ENCODE measurements around the gene BICD1.
"Not testable (repeated sequence)": the region's sequence is repeated elsewhere in the genome, so short reads cannot be mapped to it uniquely, and the experiment has no call there.

BICD1 gene

DNA sequence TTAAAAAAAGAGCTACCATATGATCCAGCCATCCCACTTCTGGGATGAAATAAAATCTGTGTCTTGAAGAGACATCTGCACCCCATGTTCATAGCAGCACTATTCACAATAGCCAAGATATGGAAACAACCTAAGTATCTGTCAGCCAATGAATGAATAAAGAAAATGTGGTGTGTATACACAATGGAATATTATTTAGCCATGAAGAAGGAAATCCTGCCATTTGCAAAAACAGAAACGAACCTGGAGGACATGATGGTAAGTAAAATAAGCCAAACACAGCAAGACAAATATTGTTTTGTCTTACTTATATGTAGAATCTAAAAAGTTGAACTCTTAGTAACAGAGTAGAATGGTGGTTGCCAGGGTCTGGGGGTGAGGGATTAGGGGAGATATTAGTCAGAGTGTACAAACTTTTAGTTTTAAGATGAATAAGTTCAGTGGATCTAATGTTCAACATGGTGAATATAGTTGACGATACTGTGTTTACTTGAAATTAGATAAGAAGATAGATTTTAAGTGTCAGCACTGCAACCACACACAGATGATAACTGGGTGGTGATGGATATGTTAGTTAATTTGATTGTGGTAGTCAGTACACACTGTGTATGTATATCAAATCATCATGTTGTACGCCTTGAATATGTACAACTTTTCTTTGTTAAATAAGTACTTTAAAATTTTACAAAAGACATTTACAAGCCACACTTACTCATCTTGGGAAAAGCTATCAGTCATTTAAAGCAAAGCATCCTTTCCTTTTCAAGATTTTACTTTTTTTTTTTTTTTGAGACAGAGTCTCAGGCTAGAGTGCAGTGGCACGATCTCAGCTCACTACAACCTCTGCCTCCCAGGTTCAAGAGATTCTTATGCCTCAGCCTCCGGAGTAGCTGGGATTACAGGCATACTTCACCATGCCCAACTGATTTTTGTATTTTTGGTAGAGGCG is 89.9 kb downstream of the BICD1 start:
- DNase-seq (ENCODE audit: low read depth in 2 of 2), result no peak

DNA sequence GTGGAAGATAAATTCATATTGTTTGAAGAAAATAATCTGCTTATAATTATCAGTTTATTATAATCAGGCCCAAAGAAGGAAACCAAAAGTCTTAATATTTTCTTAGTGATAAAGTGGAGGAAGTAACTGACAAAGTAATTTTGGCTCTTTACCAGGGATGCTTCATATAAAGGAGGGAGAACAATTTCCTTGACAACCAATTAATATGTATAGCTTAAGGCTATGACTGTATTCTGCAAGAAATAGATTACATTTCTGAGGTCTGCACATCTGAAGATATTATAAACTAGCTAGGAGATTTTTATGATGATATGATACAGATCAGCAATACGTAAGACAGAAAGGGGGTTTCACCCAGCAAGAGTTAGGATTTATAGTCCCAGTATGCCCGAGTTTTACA is 90.8 kb downstream of the BICD1 start:
- DNase-seq (ENCODE audit: low read depth in 2 of 2), result no peak

GRCh38 chr12:32198555-32198954 is 91.9 kb downstream of the BICD1 start:
- no peak for DNase-seq (ENCODE audit: low read depth in 2 of 2)

DNA sequence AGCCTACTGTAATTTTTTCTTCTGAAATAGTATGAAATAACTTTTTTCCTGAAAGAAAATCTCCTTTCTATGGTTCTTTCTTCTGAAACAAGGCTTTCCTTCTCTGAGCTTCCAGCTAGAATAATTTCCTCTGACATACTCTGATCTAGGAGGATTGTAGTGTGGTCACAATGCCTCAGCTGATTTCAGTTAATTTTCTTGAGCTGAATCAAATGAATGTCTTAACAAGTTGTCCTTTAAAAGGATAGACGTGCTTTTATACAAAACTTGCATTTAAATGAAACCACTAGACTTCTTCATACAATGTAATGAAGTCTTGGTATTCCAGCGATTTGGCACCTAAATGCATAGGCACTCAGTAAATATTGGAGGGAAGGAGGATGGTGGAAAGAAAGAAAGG is 94.4 kb downstream of the BICD1 start:
- no peak for DNase-seq (ENCODE audit: low read depth in 2 of 2)

- no peak for DNase-seq (ENCODE audit: low read depth in 2 of 2)
Observed at GRCh38 chr12:32201976-32202375, 95.3 kb downstream of the BICD1 start.

DNA sequence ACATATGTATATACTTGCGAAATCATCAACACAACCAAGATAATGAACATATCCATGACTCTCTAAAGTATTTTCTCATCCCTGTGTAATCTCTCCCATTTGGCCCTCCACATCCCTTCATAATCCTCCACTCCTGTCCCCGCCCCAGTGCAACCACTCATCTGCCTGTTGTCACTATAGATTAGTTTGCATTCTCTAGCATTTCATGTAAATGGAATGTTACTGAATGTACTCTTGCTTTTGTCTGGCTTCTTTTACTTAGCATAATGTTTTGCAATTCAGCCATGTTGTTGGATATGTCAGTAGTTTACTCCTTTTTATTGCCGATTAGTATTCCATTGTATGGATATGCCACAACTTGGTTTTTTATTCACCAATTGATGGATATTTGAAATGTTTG is 99.1 kb downstream of the BICD1 start:
- DNase-seq (ENCODE audit: low read depth in 2 of 2), result no peak

DNA sequence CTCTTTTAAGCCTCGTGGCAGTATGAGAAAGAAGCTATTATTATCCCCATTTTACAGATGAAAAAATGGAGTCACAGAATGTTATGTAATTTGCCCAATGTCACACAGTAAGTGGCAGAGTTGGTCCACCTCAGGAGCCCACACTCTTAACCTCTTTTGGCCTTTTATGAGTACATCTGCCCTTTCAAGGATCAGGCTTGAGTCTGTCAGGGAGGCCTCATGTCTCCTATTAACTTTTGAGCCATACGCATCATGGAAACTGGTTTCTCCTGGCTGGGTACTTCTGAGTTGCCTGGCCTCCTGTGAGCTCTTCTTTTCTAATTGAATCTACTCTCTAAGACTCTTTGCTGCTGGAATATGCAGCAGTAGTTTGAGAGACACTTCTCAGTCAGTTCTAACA is 101.7 kb downstream of the BICD1 start:
- no peak for DNase-seq (ENCODE audit: low read depth in 2 of 2)

DNA sequence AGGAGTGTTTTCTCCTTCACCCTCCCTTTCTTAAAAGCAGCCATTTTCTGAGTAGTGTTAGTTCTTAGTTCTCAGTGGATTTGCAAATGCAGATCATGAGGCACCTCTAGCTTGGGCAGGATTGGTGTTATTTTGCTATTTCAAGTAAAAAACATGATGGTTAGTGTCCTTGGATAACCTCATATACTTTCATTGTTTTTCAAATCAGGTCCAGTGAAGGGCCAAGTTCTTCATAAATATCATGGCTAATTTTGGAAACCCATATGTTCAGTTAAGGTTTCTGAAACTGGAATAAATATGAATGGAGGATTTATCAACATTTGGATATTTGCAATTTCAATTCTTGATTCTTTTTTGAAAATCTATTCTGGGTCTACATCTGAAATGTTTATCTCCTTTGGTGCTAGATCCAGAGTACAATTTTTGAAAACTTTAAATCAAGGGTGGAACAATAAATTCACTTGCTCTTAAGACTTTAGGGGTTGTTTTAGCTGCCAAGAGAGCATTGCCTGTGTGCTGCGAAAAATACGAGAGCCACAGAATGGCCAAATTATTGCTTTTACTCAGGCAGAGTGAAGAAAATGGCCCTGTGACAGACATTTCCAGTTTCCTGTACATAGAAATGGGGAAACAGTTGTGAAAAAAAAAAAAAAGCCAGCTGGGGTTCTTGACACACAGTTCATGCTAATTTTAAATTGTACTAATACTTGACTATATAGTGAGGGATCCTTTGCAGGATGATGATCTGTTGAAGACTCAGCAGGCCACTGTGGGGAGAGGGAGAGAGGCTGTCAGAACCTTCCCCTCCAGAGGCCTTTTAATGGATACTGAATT is 104.6 kb downstream of the BICD1 start:
- no peak for DNase-seq (ENCODE audit: low read depth in 2 of 2)

DNA sequence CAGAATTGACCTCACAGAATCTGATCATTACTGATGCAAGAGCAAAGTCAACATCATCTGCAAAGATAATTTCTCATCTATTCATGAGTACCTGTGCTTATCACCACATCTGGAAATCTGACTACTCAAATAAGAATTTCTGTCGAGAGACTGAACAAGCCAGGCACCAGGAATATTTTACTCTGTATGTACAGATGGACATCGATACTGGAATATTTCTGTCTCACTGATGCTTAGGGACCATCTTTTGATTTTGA is 105.2 kb downstream of the BICD1 start:
- no peak for DNase-seq (ENCODE audit: low read depth in 2 of 2)

DNA sequence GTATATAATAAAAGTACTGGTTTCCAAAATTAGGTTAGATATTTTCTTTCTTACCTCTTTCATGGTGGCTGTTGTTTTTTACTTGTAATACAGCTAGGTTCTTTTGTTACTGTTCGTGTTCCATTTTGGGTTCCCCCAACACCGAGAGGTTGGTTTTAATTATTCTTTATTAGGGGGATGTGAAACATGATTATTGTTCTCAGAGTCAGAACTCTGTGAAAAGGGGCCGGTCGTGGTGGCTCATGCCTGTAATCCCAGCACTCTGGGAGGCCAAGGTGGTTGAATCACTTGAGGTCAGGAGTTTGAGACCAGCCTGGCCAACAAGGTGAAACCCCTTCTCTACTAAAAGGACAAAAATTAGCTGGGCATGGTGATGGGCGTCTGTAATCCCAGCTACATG is 108.1 kb downstream of the BICD1 start:
- DNase-seq (ENCODE audit: low read depth in 2 of 2), result no peak

GRCh38 chr12:32217354-32218310 is 111.0 kb downstream of the BICD1 start:
- no peak for DNase-seq (ENCODE audit: low read depth in 2 of 2)

DNA sequence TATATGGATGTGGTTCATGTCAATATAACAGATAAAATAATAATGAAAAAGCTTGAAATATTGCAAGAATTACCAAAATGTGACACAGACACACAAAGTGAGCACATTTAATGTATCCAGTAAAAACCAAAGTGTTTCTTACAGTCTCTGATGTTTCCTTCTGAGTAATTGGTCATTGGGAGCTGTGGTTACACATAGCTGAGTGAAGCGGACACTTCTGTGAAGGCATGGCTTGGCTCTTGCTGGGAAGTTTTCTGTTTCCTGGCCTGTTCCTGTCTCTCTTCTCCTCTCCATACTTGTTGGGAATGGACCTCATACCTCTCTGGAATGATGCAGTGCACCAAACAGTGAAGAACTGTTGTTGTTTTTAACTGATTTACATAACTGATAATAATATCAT is 117.3 kb downstream of the BICD1 start:
- no peak for DNase-seq (ENCODE audit: low read depth in 2 of 2)

GRCh38 chr12:32226768-32227167 is 120.1 kb downstream of the BICD1 start:
- no peak for DNase-seq (ENCODE audit: low read depth in 2 of 2)

GRCh38 chr12:32229971-32230612 is 123.4 kb downstream of the BICD1 start:
- no peak for DNase-seq (ENCODE audit: low read depth in 2 of 2)

- no peak for DNase-seq (ENCODE audit: low read depth in 2 of 2)
Observed at GRCh38 chr12:32230613-32230993, 124.0 kb downstream of the BICD1 start.

GRCh38 chr12:32231361-32231760 is 124.7 kb downstream of the BICD1 start:
- DNase-seq (ENCODE audit: low read depth in 2 of 2), result not testable (repeated sequence)

DNA sequence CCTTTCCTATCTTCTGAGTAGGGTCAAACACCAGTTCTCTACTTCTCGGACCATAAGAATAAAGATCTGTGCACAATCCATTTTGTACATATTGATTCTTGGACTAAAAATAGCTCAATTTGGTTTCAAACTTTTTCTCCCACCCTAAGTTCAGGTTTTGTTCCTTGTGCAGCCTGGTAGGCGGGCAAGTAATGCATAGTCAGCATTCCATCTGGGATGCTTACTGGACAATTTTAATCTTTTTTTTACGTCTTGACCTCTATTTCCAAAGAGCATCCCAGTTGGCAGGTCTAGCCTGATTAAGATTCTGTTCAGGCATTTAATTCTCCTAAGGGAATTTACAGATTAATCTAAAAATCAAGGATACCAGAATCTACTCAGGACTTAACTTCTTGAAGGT is 126.9 kb downstream of the BICD1 start:
- no peak for DNase-seq (ENCODE audit: low read depth in 2 of 2)

- no peak for DNase-seq (ENCODE audit: low read depth in 2 of 2)
Observed at GRCh38 chr12:32235251-32235650, 128.6 kb downstream of the BICD1 start.

- no peak for DNase-seq (ENCODE audit: low read depth in 2 of 2)
Observed at GRCh38 chr12:32240162-32240561, 133.5 kb downstream of the BICD1 start.

- no peak for DNase-seq (ENCODE audit: low read depth in 2 of 2)
Observed at GRCh38 chr12:32240831-32241230, 134.2 kb downstream of the BICD1 start.

GRCh38 chr12:32242641-32243040 is 136.0 kb downstream of the BICD1 start:
- DNase-seq (ENCODE audit: low read depth in 2 of 2), result no peak

Measured in activated CD8-positive, alpha-beta memory T cell treated with anti-CD3 and anti-CD28 coated beads for 4 hours (primary cell).